ENCODE data around the gene TSEN34.
A peak's percentile ranks its signal among the peaks of the same experiment; 100 is the strongest.

TSEN34 gene

DNA sequence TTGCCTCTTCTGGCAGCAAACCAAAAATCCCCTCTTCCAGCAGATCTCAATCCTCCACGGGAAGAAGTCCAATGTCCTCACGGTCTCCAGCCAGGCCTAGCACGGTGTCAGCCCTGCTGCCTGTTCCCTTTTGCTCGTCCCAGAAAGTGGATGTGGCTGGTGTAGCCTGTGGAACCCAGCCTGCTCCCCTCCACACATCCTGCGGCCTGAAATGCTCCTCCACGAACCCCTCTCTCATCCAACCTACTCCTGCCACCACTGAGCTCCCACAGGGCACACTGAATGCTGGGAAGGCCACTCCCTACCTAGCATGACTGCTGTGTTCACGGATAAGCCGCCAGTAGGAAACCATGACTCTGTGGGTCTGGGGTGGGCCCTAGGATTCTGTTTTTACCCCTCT, 4.8 kb upstream of the TSEN34 start:
- H3K9me3 ChIP-seq (ENCODE audit: severe bottlenecking), result no peaks in the 10 kb centered on the region
- H3K36me3 ChIP-seq (ENCODE audit: low read depth), result peaks cover 13% of the 10 kb centered on the region; the same call in 1 of the 2 replicates
- no peaks in the 10 kb centered on the region for H3K27me3 ChIP-seq (ENCODE audit: insufficient read depth, poor library complexity, severe bottlenecking)
- no peak overlapping the region for H3K4me3 ChIP-seq (ENCODE audit: severe bottlenecking)
- no peaks in the 10 kb centered on the region for H3K4me1 ChIP-seq (ENCODE audit: insufficient read depth, poor library complexity, severe bottlenecking)
- ATAC-seq (ENCODE audit: low read depth) (no peak), DNase-seq (ENCODE audit: low spot score) (no peak)
- TF ChIP-seq, protein P1, sequence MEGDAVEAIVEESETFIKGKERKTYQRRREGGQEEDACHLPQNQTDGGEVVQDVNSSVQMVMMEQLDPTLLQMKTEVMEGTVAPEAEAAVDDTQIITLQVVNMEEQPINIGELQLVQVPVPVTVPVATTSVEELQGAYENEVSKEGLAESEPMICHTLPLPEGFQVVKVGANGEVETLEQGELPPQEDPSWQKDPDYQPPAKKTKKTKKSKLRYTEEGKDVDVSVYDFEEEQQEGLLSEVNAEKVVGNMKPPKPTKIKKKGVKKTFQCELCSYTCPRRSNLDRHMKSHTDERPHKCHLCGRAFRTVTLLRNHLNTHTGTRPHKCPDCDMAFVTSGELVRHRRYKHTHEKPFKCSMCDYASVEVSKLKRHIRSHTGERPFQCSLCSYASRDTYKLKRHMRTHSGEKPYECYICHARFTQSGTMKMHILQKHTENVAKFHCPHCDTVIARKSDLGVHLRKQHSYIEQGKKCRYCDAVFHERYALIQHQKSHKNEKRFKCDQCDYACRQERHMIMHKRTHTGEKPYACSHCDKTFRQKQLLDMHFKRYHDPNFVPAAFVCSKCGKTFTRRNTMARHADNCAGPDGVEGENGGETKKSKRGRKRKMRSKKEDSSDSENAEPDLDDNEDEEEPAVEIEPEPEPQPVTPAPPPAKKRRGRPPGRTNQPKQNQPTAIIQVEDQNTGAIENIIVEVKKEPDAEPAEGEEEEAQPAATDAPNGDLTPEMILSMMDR (IDR thresholded peaks at IDR 0.05; ENCODE audit: poor library complexity, severe bottlenecking), result no peak
- no peak overlapping the region for H3K27ac ChIP-seq (ENCODE audit: poor library complexity, severe bottlenecking)

DNA sequence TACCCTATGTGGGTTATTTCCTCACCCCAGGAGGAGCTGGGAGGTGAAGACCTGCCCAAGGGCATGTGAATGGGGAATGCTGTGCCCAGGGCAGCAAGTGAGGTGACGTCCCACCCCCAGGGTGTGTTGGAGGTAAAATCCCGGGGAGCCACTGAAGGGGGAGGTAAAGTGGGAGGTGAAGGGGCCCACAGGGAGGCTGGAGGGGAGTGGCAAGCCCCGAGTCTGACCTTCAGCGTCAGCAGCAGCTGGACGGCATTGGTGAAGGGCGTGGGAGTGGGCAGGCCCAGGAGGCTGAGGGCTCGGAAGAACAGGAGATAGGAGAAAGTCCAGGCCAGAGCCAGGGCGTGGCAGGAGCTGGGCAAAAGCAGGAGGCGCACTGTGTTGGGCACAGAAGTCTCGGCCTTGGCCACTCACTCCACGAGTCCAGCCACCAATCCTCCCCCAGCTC, 4.2 kb upstream of the TSEN34 start:
- TF ChIP-seq, protein P1 (IDR thresholded peaks at IDR 0.05; ENCODE audit: poor library complexity, severe bottlenecking), result no peak
- H3K9me3 ChIP-seq (ENCODE audit: severe bottlenecking), result no peaks in the 10 kb centered on the region
- H3K4me3 ChIP-seq (ENCODE audit: severe bottlenecking), result no peak overlapping the region
- H3K36me3 ChIP-seq (ENCODE audit: low read depth), result peaks cover 13% of the 10 kb centered on the region; the same call in 1 of the 2 replicates
- no peak for DNase-seq (ENCODE audit: low spot score)
- H3K27ac ChIP-seq (ENCODE audit: poor library complexity, severe bottlenecking), result no peak overlapping the region
- no peaks in the 10 kb centered on the region for H3K27me3 ChIP-seq (ENCODE audit: insufficient read depth, poor library complexity, severe bottlenecking)
- H3K4me1 ChIP-seq (ENCODE audit: insufficient read depth, poor library complexity, severe bottlenecking), result no peaks in the 10 kb centered on the region
- ATAC-seq (ENCODE audit: low read depth), result no peak

DNA sequence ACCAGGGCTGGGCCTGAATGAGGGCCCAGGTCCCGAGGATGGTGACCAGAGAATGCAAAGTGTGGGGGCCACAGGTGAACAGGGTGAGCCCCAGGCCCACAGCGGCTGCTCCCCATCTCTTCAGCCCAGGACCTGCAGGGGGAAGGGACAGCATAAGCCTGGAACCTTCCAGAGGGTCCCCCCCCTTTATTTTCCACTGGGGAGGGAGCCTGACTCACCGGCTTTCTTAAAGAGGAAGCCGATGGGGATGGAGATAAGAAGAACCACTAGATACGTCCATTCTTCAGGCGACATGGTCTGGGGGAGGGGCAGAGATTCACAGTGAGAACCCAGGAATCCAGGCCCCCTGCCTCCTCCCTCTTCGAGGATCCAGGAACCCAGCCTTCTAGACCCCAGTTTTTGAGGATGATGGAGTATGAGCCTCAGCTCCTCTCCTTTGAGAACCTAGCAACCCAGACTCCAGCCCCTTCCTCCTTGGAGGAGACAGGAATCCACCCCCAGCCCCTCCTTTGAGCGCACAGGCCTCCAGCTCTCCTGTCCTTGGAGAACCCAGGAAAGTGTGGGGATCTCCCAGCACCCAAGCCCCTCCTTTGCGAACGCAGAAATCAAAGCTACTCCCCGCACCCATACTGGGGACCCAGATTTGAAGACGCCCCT, 2.8 kb upstream of the TSEN34 start:
- DNase-seq (ENCODE audit: low spot score), result no peak
- peak overlapping the region; percentile 76 for H3K27ac ChIP-seq (ENCODE audit: poor library complexity, severe bottlenecking)
- peak overlapping the region; percentile 57 for H3K4me3 ChIP-seq (ENCODE audit: severe bottlenecking)
- H3K27me3 ChIP-seq (ENCODE audit: insufficient read depth, poor library complexity, severe bottlenecking), result no peaks in the 10 kb centered on the region
- TF ChIP-seq, protein P1 (IDR thresholded peaks at IDR 0.05; ENCODE audit: poor library complexity, severe bottlenecking), result no peak
- no peaks in the 10 kb centered on the region for H3K9me3 ChIP-seq (ENCODE audit: severe bottlenecking)
- peaks cover 17% of the 10 kb centered on the region for H3K36me3 ChIP-seq (ENCODE audit: low read depth)
- no peaks in the 10 kb centered on the region for H3K4me1 ChIP-seq (ENCODE audit: insufficient read depth, poor library complexity, severe bottlenecking)
- ATAC-seq (ENCODE audit: low read depth), result no peak

DNA sequence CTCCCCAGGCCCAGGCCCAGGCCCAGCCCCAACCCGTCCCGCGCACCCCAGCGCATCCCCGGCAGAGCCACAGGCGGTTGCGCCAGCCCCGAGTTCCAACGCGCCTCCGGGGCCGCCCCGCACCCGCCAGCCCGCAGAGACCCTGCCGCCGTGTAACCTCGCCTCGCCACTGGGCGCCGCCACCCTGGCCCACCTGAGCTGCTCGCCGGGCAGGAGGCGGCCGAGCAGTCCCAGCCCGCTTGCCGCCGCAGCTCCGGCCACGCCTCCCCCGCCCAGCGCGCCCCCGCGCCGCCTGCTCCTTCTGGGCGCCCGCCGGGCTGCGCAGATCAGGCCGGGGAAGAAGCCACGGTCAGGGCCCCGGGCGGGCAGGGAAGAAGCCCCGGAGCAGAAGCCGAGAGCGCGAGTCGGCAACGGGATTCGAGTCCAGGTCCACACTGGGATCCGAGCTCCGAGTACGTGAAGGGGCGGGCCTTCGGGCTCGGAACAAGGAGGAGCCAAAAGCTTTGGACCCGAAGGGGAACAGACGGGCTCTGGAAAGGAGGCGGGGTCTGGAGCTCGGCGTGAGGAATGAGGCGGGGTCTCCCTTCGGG, 1.9 kb upstream of the TSEN34 start, which contains the start of gene MBOAT7:
MBOAT7 (minus strand) TSS at position 436 of the 590 bp plus-strand sequence. CDS start 1,072 bp downstream, outside the sequence.
- no peaks in the 10 kb centered on the region for H3K4me1 ChIP-seq (ENCODE audit: insufficient read depth, poor library complexity, severe bottlenecking)
- TF ChIP-seq, protein P1 (IDR thresholded peaks at IDR 0.05; ENCODE audit: poor library complexity, severe bottlenecking), result peak; percentile 48
- no peaks in the 10 kb centered on the region for H3K9me3 ChIP-seq (ENCODE audit: severe bottlenecking)
- H3K4me3 ChIP-seq (ENCODE audit: severe bottlenecking), result peak within 1 kb of the TSS; percentile 71
- DNase-seq (ENCODE audit: low spot score) (no peak), ATAC-seq (ENCODE audit: low read depth) (peak; percentile 56)
- H3K27me3 ChIP-seq (ENCODE audit: insufficient read depth, poor library complexity, severe bottlenecking), result no peaks in the 10 kb centered on the region
- H3K27ac ChIP-seq (ENCODE audit: poor library complexity, severe bottlenecking), result peak within 1 kb of the TSS; percentile 76
- H3K36me3 ChIP-seq (ENCODE audit: low read depth), result peaks cover 24% of the 10 kb centered on the region

Data from RWPE2 (cell line).